NCI-H128 (cell line): ENCODE measurements around the gene NDUFAF8.
A peak's percentile ranks its signal among the peaks of the same experiment; 100 is the strongest.

ENCODE experiments used
- DNase-seq: peaks from one replicate; lab custom pipeline; 2025; ENCODE audit not compliant: unreplicated experiment; lab: John Stamatoyannopoulos, UW

Gene NDUFAF8

DNA sequence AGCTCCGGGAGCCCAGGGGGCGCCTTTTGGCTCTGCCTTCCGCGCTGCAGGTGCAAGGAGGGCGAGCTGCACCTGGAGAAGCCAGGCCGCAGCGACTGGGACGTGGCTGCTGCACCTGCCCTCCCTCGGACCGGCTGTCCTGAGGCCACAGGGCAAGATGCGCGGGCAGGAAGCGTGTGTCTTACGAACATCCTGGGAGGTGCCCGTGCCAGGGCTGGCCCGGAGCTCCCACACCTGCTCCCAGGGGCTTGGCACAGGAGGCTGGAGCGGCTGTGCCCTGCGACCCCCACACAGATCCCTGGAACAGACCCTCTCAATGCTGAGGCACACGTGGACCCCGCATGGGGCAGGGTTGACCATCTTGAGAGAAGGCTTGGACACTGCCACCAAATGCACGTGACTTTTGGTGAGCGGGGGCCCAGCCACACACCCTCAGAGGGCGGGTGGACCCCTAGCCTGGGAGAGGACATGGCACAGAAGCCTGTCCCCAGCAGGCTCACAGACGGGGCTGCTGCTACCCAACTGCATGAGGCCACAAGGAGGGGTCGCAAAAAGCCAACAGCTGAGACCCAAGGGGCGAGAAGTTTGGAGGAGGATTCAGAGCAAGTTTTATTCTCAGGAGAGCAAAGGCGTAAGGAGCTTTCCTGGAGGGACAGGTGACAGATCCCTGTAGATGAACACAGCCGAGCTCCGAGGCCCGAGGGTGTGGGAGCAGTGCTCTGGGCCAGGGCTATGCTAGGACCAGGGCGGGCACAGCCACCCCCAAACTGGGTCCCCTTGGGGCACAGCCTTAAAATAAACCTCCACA lies 11.4 kb downstream of the NDUFAF8 start:
- no peak for DNase-seq

DNA sequence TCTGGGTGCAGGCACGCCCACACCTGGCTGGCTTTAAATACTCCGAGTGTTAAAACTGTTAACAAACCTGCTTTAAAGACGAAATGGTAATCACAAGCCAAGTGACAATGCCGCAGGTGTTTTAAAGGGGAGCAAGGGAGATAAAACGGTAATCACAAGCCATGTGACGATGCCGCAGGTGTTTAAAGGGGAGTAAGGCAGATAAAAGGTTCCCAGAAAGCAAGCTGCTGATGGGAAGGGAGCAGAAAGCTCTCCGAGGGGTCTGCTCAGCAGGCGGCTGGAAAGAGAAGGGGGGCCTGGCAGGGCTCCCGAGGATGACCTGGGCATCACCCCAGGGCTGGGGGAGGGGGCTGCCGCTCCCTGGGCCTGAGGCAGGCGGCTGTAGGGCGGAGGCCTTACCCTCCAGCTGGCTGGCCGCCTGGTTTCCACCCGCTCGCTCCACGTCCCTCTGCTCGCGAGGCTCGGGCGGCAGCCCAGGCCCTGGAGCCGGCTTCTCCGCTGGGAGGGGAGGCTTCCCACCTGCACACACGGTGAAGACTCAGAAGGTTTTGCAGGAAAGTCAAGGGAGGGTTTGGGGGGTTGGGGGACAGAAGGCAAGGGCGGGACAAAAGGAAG lies 12.1 kb downstream of the NDUFAF8 start:
- peak; percentile 32 for DNase-seq

DNA sequence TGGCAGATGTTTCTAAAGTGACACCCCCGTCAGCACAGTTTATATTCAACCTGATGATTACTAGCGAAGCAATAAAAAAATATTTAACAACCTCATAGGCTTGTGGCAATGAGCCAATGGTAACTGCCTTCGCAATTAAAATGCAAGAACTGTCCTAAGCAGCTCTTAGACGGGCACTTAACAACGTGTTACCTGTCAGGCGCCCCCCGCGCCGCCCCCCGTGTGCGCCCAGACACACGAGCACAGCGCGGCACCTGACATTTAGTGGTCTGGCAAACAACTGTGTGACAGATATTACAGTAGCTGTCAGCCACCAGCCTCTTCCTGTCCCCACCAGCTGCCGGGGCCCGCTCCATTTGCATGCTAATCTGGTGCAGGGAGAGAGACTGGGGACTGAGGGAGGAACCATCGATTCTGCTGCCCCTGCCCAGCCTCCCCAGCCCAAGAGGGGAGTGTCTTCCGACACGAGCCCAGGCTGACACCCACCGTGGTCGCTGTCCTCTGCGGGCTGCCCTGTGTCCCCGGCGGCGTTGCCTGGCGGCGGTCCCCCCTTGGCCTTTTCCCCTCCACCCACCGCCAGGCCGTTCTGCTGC lies 12.7 kb downstream of the NDUFAF8 start:
- peak; percentile 30 for DNase-seq

- DNase-seq, result no peak
Observed at GRCh38 chr17:81252326-81252986, 13.3 kb downstream of the NDUFAF8 start.

DNA sequence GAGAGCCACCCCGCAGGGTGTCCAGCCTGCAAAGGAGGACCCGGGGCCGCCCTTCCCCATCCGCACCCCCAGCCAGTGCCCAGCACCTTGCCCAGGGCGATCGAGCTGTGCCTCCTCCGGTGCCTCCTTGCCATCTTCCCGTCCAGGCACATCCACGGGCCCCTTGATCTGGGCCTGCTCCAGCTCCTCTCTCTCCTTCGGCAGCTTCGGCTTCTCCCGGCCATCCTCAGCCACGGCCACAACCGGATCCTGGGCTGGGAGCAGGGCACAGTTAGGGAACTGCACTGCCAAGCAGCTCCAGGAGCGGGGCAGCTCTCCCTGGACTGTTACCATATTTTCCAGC lies 13.8 kb downstream of the NDUFAF8 start:
- no peak for DNase-seq

- no peak for DNase-seq
Observed at GRCh38 chr17:81253358-81254131, 14.4 kb downstream of the NDUFAF8 start.

DNA sequence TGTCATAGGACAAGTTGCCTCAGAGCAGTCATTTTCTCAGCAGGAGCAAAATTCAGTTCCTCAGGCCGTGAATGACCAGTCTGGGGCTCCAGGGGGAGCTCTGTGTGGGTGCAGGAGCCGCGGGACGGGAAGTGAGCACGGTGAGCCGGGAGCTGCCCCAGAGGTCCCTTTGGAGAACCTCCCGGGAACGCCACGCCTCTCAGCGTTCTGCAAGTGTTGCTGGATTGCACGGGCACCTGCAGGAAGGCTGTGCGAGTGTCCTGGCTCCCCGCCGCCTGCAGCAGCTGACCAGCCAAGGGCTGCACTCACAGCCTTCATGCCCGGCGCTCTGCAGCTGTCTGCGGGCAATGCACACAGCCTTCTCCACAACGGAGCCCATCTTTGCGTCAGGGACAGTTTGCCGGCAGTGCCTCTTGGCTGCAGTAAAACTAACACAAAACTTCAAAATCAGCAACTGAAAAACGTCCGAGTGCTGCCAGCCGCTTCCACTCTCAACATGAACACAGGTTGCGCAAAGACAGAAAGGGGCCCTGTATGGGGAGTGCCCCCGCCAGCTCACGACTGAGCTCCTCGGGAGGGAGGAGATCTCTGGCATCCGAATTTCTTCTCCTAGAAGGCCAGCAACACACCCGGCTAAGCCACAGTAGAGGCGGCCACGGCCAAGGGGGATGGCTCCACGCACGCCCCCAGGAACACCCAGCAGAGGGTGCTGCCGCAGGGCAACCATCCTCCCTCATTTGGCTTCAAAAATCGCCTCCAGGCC lies 16.0 kb downstream of the NDUFAF8 start:
- peak; percentile 29 for DNase-seq

- DNase-seq, result no peak
Observed at GRCh38 chr17:81256616-81257015, 17.5 kb downstream of the NDUFAF8 start.

DNA sequence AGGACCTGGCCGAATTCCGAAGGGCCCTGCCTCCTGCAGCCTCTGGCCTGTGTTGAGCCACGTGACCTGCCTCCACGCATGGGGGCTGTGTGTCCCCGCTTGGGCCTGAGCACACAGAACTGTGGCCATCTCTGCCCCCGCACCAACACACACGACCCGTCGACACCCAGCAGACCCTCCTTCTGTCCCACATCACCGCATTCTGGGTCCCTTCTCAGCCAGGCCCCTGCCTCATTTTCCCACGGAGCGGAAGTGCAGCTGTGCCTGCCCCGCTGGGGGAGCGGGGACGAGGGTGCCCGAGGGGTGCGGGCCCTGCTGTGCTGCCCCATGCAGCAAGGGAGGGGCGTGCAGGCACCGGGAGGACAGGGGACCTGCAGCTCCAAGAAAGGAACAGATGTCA lies 18.4 kb downstream of the NDUFAF8 start:
- DNase-seq, result no peak

DNA sequence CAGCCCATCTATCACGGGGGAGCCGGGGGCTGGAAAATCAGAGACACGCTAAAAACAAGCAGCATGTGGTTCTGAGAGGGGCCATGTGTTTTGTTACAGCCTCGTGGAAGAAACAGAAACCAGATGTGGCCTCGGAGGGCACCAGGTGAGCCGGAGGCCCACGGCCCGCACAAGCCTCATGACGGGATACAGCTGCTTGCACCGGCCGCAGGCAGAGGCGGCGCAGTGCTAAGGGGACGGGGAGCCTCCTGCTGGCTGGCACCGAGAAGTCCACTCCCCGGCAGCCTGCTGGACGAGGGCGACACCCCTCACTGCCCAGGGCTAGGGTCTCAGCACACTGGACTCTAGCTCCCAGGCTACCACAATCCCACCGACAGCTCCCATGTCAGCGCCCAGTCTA lies 19.2 kb downstream of the NDUFAF8 start:
- no peak for DNase-seq

DNA sequence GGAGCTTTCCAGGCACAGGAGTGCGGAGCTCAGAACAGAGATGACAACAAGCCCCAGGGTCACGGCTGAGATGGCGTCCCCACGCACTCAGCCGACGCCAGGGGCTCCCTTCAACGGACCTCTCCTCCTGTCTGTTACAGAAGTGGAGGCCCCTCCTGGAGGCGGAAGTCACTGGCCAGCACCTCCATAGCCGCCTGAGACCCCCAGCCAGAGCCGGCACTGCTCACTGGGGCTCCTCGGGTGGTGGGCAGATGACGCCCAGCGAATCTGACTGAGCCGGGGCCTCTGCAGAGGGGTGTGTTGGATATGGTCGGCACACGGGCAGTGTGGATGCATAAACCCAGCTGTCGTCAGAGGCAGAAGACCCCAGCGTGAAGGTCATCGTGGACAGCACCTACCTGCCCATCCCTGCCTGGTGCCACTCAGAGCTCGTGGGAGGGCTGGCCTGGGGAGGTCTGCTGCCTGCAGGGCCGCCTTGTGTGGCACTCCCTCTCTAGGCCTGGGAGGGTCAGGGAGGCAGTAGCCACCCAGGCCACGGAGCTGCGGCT lies 20.0 kb downstream of the NDUFAF8 start:
- no peak for DNase-seq

GRCh38 chr17:81260171-81260570 lies 21.1 kb downstream of the NDUFAF8 start:
- no peak for DNase-seq

GRCh38 chr17:81260641-81261040 lies 21.5 kb downstream of the NDUFAF8 start:
- DNase-seq, result no peak

DNA sequence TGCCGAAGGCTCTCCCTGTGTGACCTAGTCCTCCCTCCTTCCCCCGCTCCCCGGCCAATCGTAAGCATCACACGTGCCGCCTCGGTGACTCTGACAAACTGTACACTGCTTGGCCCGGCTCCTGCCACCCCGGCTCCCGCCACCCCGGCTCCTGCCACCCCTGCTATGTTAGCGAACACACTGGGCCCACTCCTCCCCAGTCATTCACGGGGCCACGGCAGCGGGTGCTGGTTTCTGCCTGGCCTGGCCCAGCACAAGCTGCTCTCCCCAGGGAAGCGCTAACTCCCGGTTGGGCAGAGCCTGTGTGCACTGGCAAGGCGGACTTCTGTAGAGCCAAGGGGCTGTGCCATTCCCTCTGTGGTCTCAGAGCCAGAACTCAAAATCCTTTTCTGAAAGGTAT lies 22.0 kb downstream of the NDUFAF8 start:
- DNase-seq, result no peak

DNA sequence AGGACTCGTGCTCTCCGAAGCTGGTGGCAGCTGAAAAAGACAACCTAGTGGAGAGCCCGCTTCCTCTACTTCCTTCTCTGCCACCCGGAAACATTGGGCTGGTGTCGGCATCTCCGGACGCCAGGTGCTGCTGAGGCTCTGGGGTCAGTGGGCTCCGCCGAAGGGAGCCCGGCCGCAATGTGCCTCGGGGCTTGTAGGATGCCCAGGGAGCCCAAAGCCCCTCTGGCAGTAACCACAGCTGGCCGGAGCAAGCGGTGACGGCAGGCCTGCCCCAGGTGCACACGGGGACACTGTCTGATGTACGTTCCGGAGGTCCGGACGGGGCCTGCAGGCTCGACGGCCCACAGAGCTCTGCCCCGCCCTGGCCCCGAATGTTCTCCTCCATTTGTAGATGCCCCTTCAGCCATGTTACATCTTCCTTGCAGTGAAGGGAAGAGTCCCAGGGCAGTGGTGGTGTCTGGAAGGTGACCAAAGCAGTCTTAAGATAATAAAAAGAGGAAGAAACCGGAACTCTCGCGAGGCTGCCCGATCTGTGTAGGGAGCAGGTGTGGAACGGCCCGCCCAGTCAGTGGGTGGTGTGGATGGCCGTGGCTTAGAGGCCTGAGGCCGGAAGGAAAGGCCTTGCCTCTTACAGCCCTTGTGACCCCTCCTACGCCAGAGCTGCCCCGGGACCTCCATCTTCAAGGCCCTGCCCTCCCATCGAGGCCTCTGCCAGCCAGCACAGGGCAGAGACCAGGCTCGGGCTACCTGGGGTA lies 22.6 kb downstream of the NDUFAF8 start:
- no peak for DNase-seq

GRCh38 chr17:81263371-81264181 lies 24.5 kb downstream of the NDUFAF8 start:
- DNase-seq, result no peak

GRCh38 chr17:81264640-81265039 lies 25.5 kb downstream of the NDUFAF8 start:
- no peak for DNase-seq

DNA sequence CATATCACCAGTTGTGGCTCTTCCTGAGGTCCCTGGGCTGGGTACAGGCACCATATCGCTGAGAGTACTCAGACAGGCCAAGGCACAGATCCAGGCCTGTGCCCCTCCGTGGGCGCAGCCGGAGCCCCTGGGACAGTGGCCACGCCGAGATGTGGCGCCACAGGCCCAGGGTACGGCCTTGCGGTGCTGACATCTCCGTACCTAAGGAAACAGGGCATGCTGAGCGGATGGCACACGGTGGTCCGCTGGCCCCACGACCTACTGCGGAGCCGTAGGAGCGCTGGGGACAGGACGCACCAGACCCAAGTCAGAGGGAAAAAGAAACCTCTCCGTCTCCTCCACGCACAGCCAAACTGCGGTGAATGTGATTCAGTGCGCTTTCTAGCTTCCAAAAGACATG lies 26.5 kb downstream of the NDUFAF8 start:
- DNase-seq, result no peak
